EH (cell line): Measurements from ENCODE around the gene ST6GALNAC6.

ENCODE experiments used
- DNase-seq: peaks from one replicate; pipeline ENCODE4 v3.0.0-alpha.2; 2015; ENCODE audit warnings: low read depth

Gene ST6GALNAC6

DNA sequence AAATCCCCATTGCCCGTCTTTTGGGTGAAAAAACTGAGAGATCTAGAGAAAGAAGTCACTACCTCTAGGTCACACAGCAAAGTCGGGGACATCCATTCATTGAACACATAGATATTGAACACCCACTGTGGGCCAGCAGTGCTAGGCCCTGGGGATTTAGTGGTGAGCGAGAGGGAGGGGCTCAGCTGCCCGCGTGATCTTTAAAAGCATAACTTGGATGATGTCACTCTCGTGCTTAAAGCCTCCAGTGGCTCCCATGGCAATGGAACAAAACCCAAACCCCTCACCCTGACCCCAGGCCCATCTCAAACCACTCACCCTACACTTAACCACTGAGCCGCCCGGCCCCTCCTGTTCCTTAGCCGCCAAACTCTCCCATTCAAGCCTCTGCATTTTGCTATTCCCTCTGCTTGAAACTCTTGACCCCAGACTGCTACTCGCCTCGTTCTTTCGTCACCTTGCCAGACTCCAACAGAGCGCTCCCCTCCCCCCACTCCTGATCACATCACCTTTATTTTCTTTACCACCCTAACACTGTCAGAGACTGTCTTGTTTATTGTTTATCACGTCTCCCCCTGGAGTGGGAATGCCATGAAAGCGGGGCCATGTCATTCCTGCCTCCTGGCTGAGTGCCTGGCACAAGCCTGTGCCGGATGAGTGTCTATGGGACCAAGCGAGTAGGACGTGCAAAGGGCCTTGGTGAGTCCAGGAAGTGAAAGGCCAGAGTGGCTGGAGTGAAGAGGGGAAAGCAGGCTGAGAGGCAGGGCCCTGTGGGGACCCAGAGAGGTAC is 31.9 kb upstream of the ST6GALNAC6 start:
- DNase-seq, result peak; percentile 83

DNA sequence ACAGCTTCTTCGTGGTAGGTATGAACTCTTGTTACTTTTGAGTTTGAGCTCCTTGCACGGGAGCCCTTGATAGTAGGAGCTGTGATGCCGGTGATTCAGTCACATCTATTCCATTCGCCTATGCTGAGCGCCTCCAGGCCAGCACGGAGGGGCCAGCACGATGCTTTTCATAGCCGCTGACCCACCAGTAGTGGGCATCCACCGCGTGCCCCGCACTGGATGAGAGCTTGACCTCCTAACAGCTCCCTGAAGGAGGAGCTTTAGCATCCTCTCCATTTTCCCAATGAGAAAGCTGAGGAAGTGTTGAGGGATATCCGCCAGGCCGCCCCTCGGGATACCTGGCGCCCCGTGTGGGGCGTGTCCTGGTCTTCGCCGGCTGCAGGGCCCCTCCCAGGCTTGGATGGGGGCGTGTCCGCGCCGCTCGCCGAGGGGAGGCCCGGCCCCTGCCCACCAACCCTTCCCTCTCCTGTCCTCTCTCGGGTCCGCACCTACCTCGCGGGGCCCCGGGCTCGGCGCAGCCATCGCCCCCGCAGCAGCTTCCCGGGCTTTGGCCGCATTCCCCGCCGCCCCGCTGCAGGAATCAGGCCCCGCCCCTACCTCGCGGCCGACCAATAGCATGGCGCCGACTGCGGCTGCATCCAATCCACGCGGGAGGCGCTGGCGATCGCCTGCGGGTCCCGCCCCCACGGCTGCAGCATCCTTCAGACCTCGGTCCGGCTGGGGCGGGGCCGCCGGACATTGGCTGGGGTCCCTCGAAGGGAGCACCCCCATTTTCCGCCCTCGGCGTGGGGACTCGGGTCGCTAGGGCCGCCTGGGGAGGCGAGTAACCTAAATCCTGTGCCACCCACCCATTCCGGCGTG is 31.1 kb upstream of the ST6GALNAC6 start, which contains the start of gene PIP5KL1:
TSS of gene PIP5KL1 (minus strand) at position 547 of the 861 bp plus-strand sequence. CDS start at position 522, 25 bp downstream.
- peak; percentile 88 for DNase-seq

DNA sequence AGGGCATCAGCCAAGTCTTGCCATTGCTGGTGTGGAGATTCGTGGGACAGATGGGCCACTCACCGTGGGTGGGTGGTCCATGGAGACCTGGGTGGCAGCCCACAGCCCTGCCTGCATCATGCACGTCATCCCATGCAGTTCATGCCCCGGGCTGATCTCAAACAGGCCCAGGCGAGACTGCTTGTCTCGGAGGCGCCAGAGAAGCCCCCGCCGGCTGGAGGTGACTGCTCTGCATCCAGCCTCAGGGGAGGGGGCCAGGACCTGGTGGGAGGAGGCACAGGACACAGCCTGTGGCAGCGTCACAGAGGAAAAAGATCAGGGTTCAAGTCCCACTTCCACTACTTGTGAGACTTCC is 30.2 kb upstream of the ST6GALNAC6 start:
- no peak for DNase-seq

DNA sequence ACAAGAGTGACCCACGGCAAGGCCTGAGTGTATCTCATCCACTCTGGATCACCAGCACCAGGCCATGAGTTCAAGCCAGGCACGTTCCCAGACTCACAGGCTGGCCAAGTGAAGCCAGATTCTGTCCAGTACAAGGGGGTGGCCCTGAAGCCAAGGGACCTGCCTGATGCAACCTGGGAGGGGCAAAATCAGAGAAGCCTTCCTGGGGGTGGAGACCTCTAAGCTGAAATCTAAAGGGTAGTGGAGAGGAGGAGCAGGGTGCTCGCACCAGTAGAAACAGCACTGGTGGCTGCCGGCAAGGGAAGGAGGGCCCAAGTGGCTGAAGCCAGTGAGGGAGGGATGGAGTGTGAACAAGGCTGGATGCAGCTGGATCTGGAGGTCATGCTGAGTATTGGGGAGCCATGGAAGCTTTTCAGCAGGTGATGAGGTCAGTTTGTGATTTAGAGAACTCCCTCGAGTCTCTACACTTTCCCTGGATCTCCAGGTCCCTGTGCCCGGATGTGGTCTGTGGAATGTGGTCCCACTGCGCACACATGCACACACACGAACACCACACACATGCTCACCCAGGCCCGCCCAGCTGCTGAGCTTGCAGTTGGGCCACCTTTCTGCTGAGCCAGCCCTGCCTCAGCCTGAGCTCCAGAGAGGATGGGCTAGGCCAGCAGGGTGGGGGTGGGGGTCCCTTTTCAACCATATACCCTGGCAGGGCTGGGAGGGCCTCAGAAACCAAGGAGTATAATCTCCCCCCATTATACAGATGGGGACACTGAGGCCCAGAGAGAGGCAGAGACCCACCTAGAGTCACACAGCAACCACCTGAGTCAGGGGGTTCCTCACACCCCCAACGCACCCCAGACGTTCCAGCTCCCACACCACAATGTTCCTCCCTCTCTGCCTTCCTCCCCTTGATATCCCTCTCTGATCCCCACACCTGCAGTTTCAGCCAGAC is 29.5 kb upstream of the ST6GALNAC6 start:
- DNase-seq, result peak; percentile 36

DNA sequence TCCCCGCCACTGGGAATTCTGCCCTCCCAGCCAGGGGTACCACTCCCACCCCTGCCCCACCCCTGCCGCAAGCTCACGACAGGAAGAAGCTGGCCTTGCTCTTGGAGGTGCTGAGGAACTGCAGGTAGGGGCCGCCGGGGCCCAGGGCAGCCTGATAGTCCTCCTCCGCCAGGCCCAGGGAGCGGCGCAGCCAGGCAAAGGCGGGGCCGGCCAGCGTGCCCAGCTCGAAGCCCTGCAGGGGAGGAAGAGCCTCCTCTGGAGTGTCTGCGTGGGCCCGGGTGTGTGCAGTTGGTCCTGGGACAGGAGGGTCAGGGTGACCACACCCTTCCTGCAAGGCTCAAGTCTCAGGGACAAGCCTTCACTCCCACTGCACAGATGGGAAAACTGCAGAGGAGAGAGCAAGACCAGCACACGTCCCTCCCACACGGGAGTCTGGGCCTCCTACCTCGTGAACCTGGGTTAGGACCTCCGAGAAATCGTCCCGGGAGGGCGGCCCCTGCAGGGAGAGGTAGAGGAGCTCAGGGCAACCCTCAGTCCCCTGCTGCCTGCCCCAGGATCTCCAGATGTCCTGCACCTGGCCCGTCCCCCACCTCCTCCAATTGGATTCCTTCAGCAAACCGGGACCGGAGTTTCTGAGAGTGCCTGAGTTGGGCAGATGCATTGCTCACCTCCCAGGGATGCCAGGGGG is 28.7 kb upstream of the ST6GALNAC6 start:
- DNase-seq, result no peak

DNA sequence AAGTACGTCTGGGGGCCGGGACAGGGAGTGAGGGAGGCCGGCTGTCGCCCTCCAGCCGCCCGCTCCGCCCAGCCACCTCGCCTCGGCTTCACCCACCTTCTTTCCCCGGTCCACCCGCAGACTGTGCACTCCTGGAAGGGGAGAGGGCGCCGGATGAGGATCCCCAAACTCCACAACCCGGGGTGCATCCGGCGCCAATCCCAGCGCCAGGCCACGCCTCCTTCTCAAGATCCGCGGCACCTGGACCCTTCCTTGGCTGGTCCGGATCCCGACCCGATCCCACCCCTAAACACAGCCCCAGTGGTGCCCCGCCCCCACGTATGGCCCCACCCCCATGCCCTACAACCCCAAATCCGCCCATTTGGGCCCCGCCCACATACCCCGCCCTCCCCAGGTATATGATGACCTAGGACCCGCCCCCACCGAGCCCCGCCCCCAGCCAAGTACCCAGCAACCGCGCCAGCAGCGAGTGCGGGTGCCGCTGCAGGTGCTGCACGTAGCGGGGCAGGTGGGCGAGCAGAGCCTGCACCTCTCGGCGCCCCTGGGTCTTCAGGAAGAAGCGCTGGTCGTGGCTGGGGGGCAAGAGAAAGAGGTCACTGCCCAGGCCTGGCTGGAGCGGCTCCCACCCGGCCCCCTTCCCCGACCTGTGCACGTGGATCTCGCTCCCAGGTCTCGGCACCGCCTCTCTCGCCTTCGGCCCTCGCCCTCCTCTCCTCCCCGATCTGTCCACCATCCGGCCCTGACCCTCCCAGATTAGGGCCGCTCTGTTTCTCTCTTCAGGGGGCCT is 28.0 kb upstream of the ST6GALNAC6 start:
- no peak for DNase-seq

DNA sequence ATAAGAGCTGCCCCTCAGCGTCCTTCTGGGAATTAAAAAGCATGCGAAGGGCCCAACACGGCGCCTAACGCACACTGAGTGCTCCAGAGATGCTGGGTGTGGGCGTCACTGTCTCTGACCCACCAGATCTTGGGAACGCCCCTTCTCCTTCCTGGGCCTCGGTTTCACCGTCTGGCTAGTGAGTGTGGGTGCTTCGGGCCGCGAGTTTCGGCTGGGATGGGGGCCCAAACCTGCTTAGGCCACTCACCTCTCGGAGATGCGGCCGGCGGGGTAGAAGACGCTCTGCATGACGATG is 27.4 kb upstream of the ST6GALNAC6 start:
- peak; percentile 12 for DNase-seq

DNA sequence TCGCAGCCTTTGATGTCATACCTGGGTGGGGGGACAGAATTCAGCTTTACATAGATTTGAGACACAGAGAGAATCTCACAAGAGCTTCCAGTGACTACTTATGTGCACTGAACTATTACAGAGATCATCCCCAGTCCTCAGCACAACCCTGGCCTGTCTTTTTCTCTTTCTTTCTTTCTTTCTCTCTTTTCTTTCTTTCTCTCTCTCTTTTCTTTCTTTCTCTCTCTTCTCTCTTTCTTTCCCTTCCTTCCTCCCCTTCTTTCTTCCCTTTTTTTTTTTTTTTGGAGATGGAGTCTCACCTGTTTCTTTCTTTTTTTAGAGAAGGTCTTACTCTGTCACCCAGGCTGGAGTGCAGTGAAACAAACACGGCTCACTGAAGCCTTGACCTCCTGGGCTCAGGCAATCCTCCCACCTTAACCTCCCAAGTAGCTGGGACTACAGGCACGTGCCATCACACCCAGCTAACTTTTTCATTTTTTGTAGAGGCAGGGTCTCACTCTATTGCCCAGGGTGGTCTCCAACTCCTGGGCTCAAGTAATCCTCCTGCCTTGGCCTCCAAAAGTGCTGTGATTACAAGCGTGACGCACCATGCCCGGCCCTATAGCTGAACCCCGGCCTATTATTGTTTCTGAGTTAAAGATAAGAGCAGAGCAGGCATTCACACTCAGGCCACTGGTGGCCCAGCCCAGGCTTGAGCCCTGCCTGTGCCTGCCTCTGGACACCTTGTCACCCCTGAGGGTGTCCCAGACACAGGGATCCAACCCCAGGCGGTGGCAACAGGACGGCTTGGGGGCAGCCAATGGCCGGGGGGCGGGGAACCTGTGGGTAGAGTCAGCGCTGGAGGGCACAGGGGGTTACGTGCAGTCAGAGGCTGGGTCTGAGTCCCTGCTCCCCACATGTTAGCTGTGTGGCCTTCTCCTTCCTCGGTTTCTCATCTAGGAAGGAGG is 26.8 kb upstream of the ST6GALNAC6 start:
- DNase-seq, result no peak

DNA sequence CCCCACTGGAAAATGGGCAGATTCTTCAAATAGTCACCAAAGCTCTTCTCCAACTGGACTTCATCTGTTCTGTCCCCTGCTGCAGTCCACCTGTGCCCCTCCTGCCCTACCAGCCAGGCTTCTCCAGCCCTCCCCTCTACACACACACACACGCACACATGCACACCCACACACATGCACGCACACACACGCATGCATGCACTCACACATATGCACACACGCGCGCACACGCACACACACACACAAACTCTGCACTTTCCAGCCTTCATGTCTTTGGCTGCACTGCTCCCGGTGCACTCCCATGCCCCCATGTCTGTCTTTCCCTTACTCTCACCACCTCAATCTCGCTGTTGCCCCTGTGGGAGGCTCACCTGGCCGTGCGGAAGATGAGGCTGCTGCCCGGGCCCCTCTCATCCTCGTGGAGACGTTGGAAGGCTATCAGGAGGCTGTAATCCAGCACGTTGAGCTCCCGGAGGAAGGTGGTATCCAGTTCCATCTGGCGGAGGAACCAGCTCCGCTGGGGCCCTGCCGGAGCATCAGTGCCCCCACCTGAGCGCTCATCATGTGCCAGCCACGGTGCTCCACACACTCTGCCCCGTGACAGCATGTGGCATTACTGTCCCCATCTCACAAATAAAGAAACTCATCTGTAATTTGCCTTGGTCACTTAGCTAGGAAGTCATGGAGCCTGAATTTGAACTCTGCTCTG is 25.5 kb upstream of the ST6GALNAC6 start:
- no peak for DNase-seq

DNA sequence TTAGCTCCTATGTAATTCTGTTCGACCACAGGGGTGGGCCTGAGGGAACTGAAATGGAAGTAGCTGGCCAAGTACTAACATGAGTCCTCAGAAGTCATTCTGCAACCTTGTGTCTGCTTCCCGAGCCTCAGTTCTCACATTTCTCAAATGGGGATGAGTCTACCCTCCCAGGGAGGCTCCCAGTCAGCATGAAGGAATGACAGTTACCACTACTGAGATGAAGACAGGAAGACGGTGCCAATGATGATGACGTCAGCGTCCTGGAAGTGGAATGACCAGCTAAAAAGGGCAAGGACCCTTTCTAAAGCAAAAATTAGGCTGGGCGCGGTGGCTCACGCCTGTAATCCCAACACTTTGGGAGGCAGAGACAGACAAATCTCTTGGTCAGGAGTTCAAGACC is 24.4 kb upstream of the ST6GALNAC6 start:
- peak; percentile 99 for DNase-seq

DNA sequence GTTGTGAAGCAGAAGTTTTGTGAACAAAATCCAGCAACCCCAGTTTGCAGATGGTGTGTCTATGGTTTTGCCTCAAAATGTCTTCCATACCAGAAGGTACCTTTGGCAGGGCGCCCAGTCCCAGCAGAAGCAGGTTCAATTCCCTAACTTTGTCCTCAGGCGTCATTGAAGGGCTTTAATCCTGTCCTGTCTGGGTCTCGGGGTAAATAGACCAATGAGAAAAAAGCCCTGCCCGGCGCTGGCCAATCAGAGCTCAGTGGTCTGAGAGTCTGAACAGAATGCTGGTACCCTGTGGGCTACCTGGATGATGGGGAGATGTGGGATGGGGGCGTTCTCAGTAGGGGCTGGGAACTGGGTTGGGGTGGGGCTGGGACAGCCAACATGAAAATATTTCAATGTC is 23.6 kb upstream of the ST6GALNAC6 start:
- DNase-seq, result no peak

DNA sequence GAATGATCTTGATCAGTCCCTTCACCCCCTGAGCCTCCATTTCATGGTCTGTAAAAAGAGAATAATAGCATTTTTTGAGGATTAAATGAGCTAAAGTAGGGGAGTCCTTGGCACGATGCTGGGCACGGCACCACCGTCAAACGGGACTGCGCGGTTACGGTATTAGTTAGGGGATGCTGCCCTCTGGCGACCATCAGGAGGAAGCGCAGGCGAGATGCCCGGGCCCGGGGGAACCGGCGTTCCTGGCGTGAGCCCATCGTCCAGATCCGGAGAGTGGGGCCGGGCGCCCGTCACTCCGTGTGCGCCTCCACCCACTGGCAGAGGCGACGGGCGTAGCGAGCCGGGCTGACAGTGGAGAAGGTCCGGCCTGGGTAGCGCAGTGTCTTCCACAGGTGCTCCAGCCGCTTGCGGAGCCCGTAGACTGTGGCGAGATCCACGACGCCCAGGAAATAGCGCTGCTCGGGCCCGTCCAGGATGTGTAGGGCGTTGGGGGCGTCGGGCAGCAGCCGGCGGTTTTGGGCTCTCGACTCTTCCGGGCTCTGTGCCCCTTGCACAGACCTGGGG is 22.2 kb upstream of the ST6GALNAC6 start:
- DNase-seq, result peak; percentile 62

DNA sequence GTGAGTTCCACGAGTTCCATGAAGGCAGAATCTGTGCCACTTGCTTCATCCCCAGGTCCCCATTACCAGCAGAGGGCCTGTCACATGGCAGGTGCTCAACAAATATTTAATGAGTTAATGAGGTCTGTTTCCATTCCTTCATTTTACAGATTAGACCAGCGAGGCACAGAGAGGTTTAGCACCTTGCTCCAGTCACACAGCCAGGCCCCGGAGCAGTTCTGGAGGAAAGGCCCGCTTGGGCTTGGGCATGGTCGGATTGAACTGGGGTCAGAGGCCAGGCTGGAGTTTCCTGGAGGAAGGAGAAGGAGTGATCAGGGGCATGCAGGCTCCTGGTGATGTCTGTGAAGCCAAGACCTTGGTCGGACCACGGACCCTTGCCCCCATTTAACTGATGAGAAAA is 21.4 kb upstream of the ST6GALNAC6 start:
- DNase-seq, result no peak

DNA sequence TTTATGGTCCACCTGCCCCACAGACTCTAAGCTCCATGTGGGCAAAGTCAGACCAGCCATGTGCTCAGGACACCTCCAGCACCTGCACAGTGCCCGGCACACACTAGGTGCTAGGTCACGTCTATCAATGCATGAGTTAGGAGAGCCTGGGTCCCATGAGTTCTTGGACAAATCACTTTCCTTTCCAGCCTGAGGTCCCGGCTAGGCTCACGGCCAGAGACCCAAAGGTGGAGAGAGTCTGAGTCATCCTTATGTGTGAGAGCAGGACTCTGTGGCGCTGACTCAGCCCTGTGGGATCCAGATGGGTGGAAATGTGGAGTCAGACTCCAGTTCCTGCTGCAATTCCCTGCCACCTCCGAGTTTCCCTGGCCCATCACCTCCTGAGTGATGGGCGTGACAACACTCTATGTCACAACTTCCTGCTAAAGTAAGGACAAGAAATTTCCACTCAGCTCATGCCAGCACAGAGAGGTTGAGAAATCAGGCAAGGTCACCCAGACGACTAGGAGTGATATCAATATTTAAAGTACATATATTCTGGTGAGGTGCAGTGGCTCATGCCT is 19.9 kb upstream of the ST6GALNAC6 start:
- peak; percentile 100 for DNase-seq

DNA sequence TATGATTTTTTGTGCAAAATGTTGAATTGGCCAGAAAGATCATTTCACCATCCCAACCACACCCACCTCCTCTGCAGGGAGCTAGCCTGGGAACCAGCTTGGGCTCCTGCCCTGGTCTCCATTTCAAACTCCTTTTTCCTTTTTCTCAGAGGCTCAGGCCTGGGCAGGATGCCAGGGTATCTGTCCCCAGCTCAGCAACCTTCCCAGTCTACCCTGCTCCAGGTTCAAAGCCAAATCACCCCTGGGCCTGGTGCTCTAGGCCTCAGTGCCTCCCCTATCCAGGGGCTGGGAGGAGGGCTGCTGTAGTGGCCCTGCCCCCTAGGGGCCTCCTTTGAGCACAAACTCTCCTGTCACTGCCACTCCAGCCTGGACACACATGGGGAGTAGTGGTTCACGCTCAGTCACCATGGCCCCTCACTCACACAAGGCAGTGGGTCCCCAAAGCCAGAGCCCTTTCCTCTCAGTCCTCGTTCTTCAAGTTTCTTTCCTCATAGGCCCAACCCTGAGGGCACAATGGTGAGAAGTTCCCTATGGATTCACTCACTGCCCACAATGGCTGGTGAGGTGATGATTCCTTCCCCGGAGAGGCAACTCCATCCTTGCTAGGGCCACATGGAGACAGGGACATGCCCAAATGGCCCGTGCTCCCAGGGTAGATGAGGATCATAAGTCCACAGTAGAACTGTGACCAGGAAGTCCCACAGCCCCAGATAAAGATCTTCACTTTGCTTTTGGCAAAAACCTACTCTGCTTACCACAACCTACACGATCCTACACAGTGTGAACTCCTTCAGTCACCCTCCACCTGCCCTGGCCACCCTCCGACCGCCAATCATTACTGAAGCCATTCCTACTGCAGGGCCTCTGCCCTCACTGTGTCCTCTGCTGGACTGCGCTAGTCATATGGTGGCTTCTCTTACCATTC is 19.0 kb upstream of the ST6GALNAC6 start:
- peak; percentile 67 for DNase-seq

DNA sequence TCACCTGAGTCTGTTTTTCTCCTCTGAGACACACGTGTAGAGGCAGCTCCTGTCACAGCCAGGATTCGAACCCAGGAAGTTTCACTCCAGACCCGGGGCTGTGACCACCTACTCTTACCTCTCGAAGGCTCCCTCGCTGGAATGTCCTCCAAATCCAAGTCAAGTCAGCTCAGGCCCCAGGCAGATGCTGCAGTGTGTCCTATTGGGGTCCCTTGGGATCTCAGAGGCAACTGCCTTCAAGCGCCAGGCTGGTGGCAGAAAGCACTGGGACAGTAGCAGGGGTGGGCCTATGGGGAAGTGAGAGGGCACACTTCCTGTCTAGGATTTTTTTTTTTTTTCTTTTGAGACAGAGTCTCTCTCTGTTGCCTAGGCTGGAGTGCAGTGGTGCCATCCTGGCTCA is 18.2 kb upstream of the ST6GALNAC6 start:
- no peak for DNase-seq
